HCT116 (cell line): ENCODE measurements around the gene OPHN1.

Experiments
- JUND ChIP-seq: IDR thresholded peaks from 2 replicates; pipeline ENCODE4 v1.6.1; 2012
- POLR2A ChIP-seq: IDR thresholded peaks from 2 replicates; pipeline ENCODE4 v1.7.0; 2011; ENCODE audit warnings: borderline replicate concordance; ENCODE audit not compliant: insufficient read depth, insufficient read length; ENCODE audit errors: extremely low read depth
- YY1 ChIP-seq: IDR thresholded peaks from 2 replicates; pipeline ENCODE4 v1.6.1; 2011; ENCODE audit warnings: low read length, low read depth, moderate library complexity, mild to moderate bottlenecking; ENCODE audit not compliant: insufficient replicate concordance; ENCODE audit errors: extremely low read depth
- TF ChIP-seq, protein P1 (sequence below), 3 experiments: fragments of 200-600 bp in 1 of 3; sonication (generic) in 1 of 3; IDR thresholded peaks in 2 of 3; conservative IDR thresholded peaks in 1 of 3; 2 replicates each; pipeline ENCODE4 v1.5.1; 2012 to 2017; ENCODE audit warnings: low read depth in 2 of 3, low read length in 2 of 3, antibody characterized with exemption in 1 of 3, borderline replicate concordance in 1 of 3, control low read depth in 1 of 3, mild to moderate bottlenecking in 1 of 3, mixed read lengths in 1 of 3, mixed run types in 1 of 3, moderate library complexity in 1 of 3; ENCODE audit not compliant: insufficient read depth in 1 of 3
- TF ChIP-seq, protein P2 (sequence below): IDR thresholded peaks from 2 replicates; pipeline ENCODE4 v1.6.1; 2012

DNA sequence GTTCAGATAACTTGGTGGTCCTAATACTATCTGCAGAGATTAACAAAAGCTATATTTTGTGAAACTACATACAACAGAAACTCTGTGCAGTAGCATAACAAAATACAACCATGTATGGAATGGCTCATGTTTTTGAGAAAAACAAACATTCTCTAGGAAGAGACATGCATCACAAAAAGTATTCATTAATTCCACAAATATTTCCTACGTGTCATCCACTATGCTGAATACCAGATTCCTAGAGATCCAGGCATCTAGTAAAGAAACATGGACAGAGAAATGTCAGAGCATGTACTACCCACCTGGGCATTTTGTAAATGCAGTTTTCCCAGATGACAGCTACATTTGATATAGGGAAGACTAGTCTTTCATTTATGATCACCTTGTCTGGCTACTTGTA, 248.1 kb downstream of the OPHN1 start:
- TF ChIP-seq, protein P1, sequence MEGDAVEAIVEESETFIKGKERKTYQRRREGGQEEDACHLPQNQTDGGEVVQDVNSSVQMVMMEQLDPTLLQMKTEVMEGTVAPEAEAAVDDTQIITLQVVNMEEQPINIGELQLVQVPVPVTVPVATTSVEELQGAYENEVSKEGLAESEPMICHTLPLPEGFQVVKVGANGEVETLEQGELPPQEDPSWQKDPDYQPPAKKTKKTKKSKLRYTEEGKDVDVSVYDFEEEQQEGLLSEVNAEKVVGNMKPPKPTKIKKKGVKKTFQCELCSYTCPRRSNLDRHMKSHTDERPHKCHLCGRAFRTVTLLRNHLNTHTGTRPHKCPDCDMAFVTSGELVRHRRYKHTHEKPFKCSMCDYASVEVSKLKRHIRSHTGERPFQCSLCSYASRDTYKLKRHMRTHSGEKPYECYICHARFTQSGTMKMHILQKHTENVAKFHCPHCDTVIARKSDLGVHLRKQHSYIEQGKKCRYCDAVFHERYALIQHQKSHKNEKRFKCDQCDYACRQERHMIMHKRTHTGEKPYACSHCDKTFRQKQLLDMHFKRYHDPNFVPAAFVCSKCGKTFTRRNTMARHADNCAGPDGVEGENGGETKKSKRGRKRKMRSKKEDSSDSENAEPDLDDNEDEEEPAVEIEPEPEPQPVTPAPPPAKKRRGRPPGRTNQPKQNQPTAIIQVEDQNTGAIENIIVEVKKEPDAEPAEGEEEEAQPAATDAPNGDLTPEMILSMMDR (IDR thresholded peaks at IDR 0.05 in 2 of 3, conservative IDR thresholded peaks at IDR 0.05 in 1 of 3; ENCODE audit: borderline replicate concordance in 1 of 3, insufficient read depth in 1 of 3, low read depth in 2 of 3, low read length in 2 of 3), result no peak
- TF ChIP-seq, protein P2, sequence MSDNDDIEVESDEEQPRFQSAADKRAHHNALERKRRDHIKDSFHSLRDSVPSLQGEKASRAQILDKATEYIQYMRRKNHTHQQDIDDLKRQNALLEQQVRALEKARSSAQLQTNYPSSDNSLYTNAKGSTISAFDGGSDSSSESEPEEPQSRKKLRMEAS, result no peak
- TF ChIP-seq POLR2A (no peak), JUND (no peak), YY1 (no peak)
